ENCODE measurements around the gene PKP3.

Gene PKP3

DNA sequence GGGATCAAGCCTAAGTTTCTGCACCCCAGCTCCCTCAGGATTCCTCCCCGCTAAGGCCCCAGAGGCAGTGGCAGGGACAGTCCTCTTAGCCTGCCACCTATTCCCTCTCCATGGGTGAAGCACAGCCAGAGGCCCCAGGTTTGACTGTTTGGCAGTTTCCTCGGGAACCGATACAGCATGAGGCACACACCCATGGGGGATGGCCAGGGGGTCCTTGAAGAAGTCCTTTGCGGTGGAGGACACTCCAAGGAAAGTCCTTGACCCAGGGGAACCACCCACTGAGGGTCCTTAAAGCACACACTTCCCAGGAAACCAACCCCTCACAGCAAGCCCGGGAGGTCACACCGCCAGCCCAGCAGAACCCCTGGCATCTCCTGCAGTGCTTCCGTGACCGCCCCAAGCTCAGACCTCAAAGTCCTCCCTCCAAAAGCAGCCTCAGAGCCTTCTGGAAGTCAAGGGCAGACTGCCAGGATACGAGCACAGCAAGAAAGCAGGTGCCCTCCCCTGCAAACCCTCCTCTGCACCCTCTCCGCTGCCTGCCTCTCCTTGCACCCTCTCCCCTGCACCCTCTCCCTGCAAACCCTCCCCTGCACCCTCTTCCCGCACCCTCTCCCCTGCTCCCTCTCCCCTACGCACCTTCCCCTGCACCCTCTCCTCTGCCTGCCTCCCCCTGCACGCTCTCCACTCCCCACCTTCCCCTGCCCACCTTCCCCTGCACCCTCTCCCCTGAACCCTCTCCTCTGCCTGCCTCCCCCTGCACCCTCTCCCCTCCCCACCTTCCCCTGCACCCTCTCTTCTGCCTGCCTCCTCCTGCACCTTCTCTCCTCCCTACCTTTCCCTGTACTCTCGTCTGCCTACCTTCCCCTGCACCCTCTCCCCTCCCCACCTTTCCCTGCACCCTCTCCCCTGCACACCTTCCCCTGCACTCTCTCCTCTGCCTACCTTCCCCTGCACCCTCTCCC, 19.4 kb downstream of the PKP3 start:
- ATAC-seq = peak; percentile 26
- TF ChIP-seq, protein P1, sequence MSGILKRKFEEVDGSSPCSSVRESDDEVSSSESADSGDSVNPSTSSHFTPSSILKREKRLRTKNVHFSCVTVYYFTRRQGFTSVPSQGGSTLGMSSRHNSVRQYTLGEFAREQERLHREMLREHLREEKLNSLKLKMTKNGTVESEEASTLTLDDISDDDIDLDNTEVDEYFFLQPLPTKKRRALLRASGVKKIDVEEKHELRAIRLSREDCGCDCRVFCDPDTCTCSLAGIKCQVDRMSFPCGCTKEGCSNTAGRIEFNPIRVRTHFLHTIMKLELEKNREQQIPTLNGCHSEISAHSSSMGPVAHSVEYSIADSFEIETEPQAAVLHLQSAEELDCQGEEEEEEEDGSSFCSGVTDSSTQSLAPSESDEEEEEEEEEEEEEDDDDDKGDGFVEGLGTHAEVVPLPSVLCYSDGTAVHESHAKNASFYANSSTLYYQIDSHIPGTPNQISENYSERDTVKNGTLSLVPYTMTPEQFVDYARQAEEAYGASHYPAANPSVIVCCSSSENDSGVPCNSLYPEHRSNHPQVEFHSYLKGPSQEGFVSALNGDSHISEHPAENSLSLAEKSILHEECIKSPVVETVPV (CRISPR knock-in tag; IDR thresholded peaks at IDR 0.05) = no peak
- TF ChIP-seq RARB (CRISPR knock-in tag; IDR thresholded peaks at IDR 0.05) (no peak), ZFP3 (CRISPR knock-in tag; IDR thresholded peaks at IDR 0.05) (no peak), ARNTL (CRISPR knock-in tag; IDR thresholded peaks at IDR 0.05; ENCODE audit: borderline replicate concordance, low read depth) (no peak), TOX (CRISPR knock-in tag; IDR thresholded peaks at IDR 0.05; ENCODE audit: borderline replicate concordance) (no peak), BACH2 (CRISPR knock-in tag; IDR thresholded peaks at IDR 0.05; ENCODE audit: borderline replicate concordance) (no peak), SNAI2 (CRISPR knock-in tag; IDR thresholded peaks at IDR 0.05) (no peak), GLIS3 (CRISPR knock-in tag; IDR thresholded peaks at IDR 0.05) (no peak), ISL1 (CRISPR knock-in tag; IDR thresholded peaks at IDR 0.05) (no peak), CSDC2 (CRISPR knock-in tag; IDR thresholded peaks at IDR 0.05) (no peak), PPARA (CRISPR knock-in tag; IDR thresholded peaks at IDR 0.05; ENCODE audit: borderline replicate concordance) (no peak), ESRRG (CRISPR knock-in tag; IDR thresholded peaks at IDR 0.05) (no peak), OSR1 (CRISPR knock-in tag; IDR thresholded peaks at IDR 0.05) (no peak), ZNF565 (CRISPR knock-in tag; conservative IDR thresholded peaks at IDR 0.05; ENCODE audit: low read depth) (no peak), ZC3H10 (CRISPR knock-in tag; IDR thresholded peaks at IDR 0.05) (no peak)
- TF ChIP-seq, protein P2, sequence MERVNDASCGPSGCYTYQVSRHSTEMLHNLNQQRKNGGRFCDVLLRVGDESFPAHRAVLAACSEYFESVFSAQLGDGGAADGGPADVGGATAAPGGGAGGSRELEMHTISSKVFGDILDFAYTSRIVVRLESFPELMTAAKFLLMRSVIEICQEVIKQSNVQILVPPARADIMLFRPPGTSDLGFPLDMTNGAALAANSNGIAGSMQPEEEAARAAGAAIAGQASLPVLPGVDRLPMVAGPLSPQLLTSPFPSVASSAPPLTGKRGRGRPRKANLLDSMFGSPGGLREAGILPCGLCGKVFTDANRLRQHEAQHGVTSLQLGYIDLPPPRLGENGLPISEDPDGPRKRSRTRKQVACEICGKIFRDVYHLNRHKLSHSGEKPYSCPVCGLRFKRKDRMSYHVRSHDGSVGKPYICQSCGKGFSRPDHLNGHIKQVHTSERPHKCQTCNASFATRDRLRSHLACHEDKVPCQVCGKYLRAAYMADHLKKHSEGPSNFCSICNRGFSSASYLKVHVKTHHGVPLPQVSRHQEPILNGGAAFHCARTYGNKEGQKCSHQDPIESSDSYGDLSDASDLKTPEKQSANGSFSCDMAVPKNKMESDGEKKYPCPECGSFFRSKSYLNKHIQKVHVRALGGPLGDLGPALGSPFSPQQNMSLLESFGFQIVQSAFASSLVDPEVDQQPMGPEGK (CRISPR knock-in tag; IDR thresholded peaks at IDR 0.05; ENCODE audit: borderline replicate concordance) = no peak
- TF ChIP-seq, protein P3, sequence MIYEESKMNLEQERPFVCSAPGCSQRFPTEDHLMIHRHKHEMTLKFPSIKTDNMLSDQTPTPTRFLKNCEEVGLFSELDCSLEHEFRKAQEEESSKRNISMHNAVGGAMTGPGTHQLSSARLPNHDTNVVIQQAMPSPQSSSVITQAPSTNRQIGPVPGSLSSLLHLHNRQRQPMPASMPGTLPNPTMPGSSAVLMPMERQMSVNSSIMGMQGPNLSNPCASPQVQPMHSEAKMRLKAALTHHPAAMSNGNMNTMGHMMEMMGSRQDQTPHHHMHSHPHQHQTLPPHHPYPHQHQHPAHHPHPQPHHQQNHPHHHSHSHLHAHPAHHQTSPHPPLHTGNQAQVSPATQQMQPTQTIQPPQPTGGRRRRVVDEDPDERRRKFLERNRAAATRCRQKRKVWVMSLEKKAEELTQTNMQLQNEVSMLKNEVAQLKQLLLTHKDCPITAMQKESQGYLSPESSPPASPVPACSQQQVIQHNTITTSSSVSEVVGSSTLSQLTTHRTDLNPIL (CRISPR knock-in tag; IDR thresholded peaks at IDR 0.05; ENCODE audit: low read depth) = no peak
- TF ChIP-seq, protein P4, sequence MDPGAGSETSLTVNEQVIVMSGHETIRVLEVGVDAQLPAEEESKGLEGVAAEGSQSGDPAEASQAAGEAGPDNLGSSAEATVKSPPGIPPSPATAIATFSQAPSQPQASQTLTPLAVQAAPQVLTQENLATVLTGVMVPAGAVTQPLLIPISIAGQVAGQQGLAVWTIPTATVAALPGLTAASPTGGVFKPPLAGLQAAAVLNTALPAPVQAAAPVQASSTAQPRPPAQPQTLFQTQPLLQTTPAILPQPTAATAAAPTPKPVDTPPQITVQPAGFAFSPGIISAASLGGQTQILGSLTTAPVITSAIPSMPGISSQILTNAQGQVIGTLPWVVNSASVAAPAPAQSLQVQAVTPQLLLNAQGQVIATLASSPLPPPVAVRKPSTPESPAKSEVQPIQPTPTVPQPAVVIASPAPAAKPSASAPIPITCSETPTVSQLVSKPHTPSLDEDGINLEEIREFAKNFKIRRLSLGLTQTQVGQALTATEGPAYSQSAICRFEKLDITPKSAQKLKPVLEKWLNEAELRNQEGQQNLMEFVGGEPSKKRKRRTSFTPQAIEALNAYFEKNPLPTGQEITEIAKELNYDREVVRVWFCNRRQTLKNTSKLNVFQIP (CRISPR knock-in tag; IDR thresholded peaks at IDR 0.05; ENCODE audit: borderline replicate concordance, low read depth) = no peak

DNA sequence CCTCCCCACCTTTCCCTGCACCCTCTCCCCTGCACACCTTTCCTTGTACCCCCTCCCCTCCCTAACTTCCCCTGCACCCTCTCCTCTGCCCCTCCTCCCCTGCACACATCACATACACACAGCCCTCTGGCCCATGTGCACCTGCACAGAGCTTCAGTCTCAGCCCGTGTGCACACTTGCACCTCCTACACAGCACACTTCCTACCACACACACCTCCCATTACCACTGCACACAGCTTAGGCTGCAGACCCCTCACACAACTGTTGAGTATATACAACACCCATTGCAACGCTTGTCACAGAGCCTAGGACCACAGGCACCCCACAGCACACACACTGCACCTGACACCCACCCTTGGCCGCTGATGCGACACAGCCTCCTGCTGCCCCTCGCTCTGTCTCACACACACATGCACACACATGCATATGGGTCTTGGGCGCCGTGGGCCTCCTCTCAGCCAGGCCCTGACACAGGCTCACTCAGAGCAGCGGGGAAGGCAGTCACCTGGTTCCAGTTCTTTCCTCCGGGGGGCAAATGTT, 20.4 kb downstream of the PKP3 start:
- ATAC-seq = peak; percentile 7; the same call in 1 of the 3 replicates
- TF ChIP-seq, protein P1 (CRISPR knock-in tag; IDR thresholded peaks at IDR 0.05) = no peak
- TF ChIP-seq, protein P2 (CRISPR knock-in tag; IDR thresholded peaks at IDR 0.05; ENCODE audit: borderline replicate concordance) = no peak
- TF ChIP-seq, protein P4 (CRISPR knock-in tag; IDR thresholded peaks at IDR 0.05; ENCODE audit: borderline replicate concordance, low read depth) = no peak
- TF ChIP-seq ZNF70 (CRISPR knock-in tag; IDR thresholded peaks at IDR 0.05) (no peak), SNAI2 (CRISPR knock-in tag; IDR thresholded peaks at IDR 0.05) (no peak)

Measured in SK-N-SH treated with all-trans-retinoic acid at 6 μM for 48 hours (cell line).